Fibroblast of lung (primary cell): ENCODE data around the gene JUP. TPM values are rescaled to one million over a fixed set of nuclear protein-coding genes. Genes with fewer than 3 reads are reported as not detected.

Source experiments
- DNase-seq, 2 donors: peaks; one replicate each; pipeline versions ENCODE4 v3.0.0 to v3.0.0-alpha.2; 2010; ENCODE audit warnings: low read depth in 2 of 2
- H2AFZ ChIP-seq: 2 replicates; pipeline ENCODE4 v1.5.1; 2012; ENCODE audit warnings: low read length, control low read depth, inconsistent platforms
- H3K27ac ChIP-seq: 2 replicates; pipeline ENCODE4 v1.5.1; 2011; ENCODE audit warnings: low read length, control low read depth; ENCODE audit not compliant: insufficient read depth
- H3K27me3 ChIP-seq: 2 replicates; pipeline ENCODE4 v1.5.1; 2011; ENCODE audit warnings: mild to moderate bottlenecking, low read length; ENCODE audit not compliant: control insufficient read depth, insufficient read depth
- H3K36me3 ChIP-seq: 2 replicates; pipeline ENCODE4 v1.5.1; 2011; ENCODE audit warnings: low read length; ENCODE audit not compliant: control insufficient read depth, insufficient read depth
- H3K4me1 ChIP-seq: 2 replicates; pipeline ENCODE4 v1.5.1; 2011; ENCODE audit warnings: low read length; ENCODE audit not compliant: control insufficient read depth, insufficient read depth; ENCODE audit errors: extremely low read depth
- H3K4me2 ChIP-seq: 2 replicates; pipeline ENCODE4 v1.5.1; 2011; ENCODE audit warnings: low read length, control low read depth; ENCODE audit not compliant: insufficient read depth; ENCODE audit errors: extremely low read depth
- H3K4me3 ChIP-seq, 4 experiments: fragments of 200-600 bp in 1 of 4; sonication (generic) in 1 of 4; replicated peaks in 1 of 4; 2 replicates each; pipeline ENCODE4 v1.5.1; 2011 to 2016; ENCODE audit warnings: low read length in 4 of 4, low read depth in 3 of 4, mild to moderate bottlenecking in 3 of 4, control low read depth in 2 of 4, inconsistent platforms in 1 of 4, mixed read lengths in 1 of 4; ENCODE audit not compliant: insufficient read depth in 1 of 4; ENCODE audit errors: control extremely low read depth in 1 of 4
- H3K79me2 ChIP-seq: 2 replicates; pipeline ENCODE4 v1.5.1; 2012; ENCODE audit warnings: mild to moderate bottlenecking, low read length, inconsistent platforms; ENCODE audit not compliant: control insufficient read depth, insufficient read depth
- H3K9ac ChIP-seq: 2 replicates; pipeline ENCODE4 v1.5.1; 2011; ENCODE audit warnings: mild to moderate bottlenecking, low read length, control low read depth; ENCODE audit not compliant: insufficient read depth
- H3K9me3 ChIP-seq: 2 replicates; pipeline ENCODE4 v1.5.1; 2012; ENCODE audit warnings: low read depth, low read length; ENCODE audit not compliant: control insufficient read depth, insufficient read depth
- H4K20me1 ChIP-seq: 2 replicates; pipeline ENCODE4 v1.5.1; 2011; ENCODE audit warnings: low read length; ENCODE audit not compliant: control insufficient read depth, insufficient read depth; ENCODE audit errors: extremely low read depth
- CTCF ChIP-seq, 2 donors: IDR thresholded peaks in 1 of 2; conservative IDR thresholded peaks in 1 of 2; 1 replicate in 1 of 2; 2 replicates in 1 of 2; pipeline ENCODE4 v1.5.1; 2011 to 2012; ENCODE audit warnings: low read length in 2 of 2, control low read depth in 1 of 2, inconsistent platforms in 1 of 2, low read depth in 1 of 2, mild to moderate bottlenecking in 1 of 2
- EZH2 ChIP-seq: IDR thresholded peaks from 2 replicates; pipeline ENCODE4 v1.5.1; 2012; ENCODE audit warnings: low read length, control low read depth, mild to moderate bottlenecking; ENCODE audit errors: missing control alignments
- polyA plus RNA-seq, 2 donors: library from polyadenylated mRNA; depleted of rRNA in 1 of 2; stranded (reverse) in 1 of 2; unstranded in 1 of 2; fragments of >200 nt; gene quantifications; 2 replicates each; pipeline ENCODE4 v1.2.1, GENCODE V29; 2011 to 2012; ENCODE audit warnings: missing spikeins in 1 of 2
- total RNA-seq: library from RNA; depleted of rRNA; stranded (reverse); fragments of >200 nt; gene quantifications from 2 replicates; pipeline ENCODE4 v1.2.1, GENCODE V29; 2014

The JUP gene
- total and polyA plus RNA-seq, 2 donors (not counting 1 experiment from before 2014, with no cell fraction given): 3.2 to 13.2 TPM

GRCh38 chr17:41717408-41718286 lies 68.9 kb downstream of the JUP start:
- H3K36me3 ChIP-seq: no peaks in the 10 kb centered on the region
- H3K4me1 ChIP-seq: no peaks in the 10 kb centered on the region
- no peak overlapping the region for H3K4me3 ChIP-seq
- no peak for TF ChIP-seq CTCF (conservative IDR thresholded peaks at IDR 0.05 in 1 of 2, IDR thresholded peaks at IDR 0.05 in 1 of 2; ENCODE audit: low read depth in 1 of 2, low read length in 2 of 2)
- TF ChIP-seq EZH2: no peak
- no peaks in the 10 kb centered on the region for H4K20me1 ChIP-seq
- no peak overlapping the region for H3K9ac ChIP-seq
- no peaks in the 10 kb centered on the region for H3K79me2 ChIP-seq
- H3K27me3 ChIP-seq: peaks cover 6% of the 10 kb centered on the region
- H2AFZ ChIP-seq: no peak overlapping the region
- no peaks in the 10 kb centered on the region for H3K9me3 ChIP-seq
- H3K4me2 ChIP-seq: no peak overlapping the region
- no peak overlapping the region for H3K27ac ChIP-seq
- DNase-seq: peak in 1 of 2 donors; percentile 24

DNA sequence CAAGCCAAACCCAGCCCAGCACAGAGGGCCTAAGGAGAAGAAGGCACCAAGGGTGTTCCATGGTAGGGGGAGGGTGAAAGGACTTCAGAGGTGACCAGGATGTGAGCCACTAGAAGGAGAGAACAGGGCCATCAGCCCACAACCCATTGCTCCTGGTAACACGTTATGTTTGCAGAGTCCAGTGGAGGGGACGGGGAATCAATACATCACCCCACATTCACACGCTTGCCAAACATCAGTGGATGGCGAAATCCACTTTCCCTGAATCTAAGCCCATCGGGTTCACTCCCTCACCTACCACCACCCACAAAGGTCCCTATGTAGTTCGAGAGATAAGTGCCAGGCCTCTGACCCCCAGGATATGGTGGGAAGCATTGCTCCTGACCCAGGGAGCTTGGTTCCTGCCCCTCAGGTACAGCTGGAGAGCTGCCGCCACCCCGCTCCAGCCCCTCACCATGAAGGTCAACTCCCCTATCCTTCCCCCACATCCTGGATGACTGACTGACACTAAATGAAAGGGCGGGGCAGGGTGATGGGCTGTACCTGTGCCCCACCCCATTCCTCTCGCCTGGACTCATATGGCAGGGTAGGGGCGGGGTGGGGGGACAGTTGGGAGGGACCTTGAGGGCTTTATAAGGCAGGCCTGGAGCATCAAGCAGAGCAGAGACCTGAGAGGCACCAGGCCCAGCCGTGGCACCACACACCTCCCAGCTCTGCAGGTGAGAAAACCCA lies 74.7 kb downstream of the JUP start, which contains the start of gene GAST:
GAST (plus strand) TSS at position 663 of the 732 bp plus-strand sequence. CDS start 3,106 bp downstream, outside the sequence.
- H2AFZ ChIP-seq: no peak within 1 kb of the TSS
- H3K36me3 ChIP-seq: no peaks in the 10 kb centered on the region
- no peak for DNase-seq
- no peaks in the 10 kb centered on the region for H3K4me1 ChIP-seq
- H3K4me2 ChIP-seq: no peak within 1 kb of the TSS
- H3K9me3 ChIP-seq: no peaks in the 10 kb centered on the region
- no peak within 1 kb of the TSS for H3K9ac ChIP-seq
- peaks cover 3% of the 10 kb centered on the region for H3K27me3 ChIP-seq
- H3K4me3 ChIP-seq: no peak within 1 kb of the TSS
- H3K27ac ChIP-seq: no peak within 1 kb of the TSS
- TF ChIP-seq CTCF (conservative IDR thresholded peaks at IDR 0.05 in 1 of 2, IDR thresholded peaks at IDR 0.05 in 1 of 2; ENCODE audit: low read depth in 1 of 2, low read length in 2 of 2) (no peak), EZH2 (no peak)
- no peaks in the 10 kb centered on the region for H4K20me1 ChIP-seq
- no peaks in the 10 kb centered on the region for H3K79me2 ChIP-seq

DNA sequence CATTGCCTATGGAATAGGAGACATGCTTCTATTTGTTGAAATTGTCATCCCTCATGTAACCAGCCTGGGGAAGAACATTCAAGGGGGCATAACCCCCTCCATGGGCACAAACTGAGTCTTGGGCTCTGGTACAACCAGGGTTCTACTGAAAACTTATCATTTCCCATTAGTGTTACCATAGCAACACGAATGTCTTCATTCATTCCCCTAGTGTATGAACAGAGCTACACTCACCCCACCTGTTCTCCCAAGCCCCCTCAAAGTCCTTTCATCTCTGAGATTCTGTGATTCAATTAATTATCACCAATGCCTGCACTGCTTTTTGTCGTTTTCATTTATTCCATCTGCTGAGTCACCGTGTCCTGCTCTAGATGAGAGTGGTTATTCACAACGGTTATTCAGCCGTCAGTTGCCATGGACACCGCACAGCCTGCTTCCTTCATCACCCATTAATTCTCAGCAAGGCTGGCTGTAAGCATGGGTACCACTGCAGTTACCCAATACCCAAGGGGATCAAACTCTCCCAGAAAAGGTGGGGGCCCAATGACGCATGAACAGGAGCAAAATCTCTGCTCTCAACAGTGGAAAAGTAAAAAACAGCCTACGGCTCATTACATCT lies 75.9 kb downstream of the JUP start:
- Histone ChIP-seq H3K4me2 (no peak overlapping the region), H3K4me3 (no peak overlapping the region), H3K27me3 (peaks cover 2% of the 10 kb centered on the region), H3K27ac (no peak overlapping the region), H3K36me3 (no peaks in the 10 kb centered on the region), H3K79me2 (no peaks in the 10 kb centered on the region), H3K9me3 (no peaks in the 10 kb centered on the region), H3K4me1 (no peaks in the 10 kb centered on the region), H2AFZ (no peak overlapping the region), H3K9ac (no peak overlapping the region), H4K20me1 (no peaks in the 10 kb centered on the region)
- no peak for TF ChIP-seq CTCF (conservative IDR thresholded peaks at IDR 0.05 in 1 of 2, IDR thresholded peaks at IDR 0.05 in 1 of 2; ENCODE audit: low read depth in 1 of 2, low read length in 2 of 2)
- TF ChIP-seq EZH2: no peak
- peak; percentile 53 to 91 for DNase-seq
